GM13976 (cell line): Measurements from ENCODE around the gene BCL3.

ENCODE experiments used
- DNase-seq: peaks from one replicate; pipeline ENCODE4 v3.0.0; 2012; ENCODE audit warnings: low spot score
- CTCF ChIP-seq: IDR thresholded peaks from 2 replicates; pipeline ENCODE4 v1.5.1; 2012; ENCODE audit warnings: borderline replicate concordance, mild to moderate bottlenecking; ENCODE audit not compliant: insufficient read depth; ENCODE audit errors: extremely low read depth, missing control alignments, control extremely low read depth
- in situ Hi-C: fragments of 300-500 bp; cut with MboI; formaldehyde crosslinking; loops from one replicate; pipeline ENCODE4 v1.12.0; 2022; ENCODE audit warnings: low sequenced_read_pairs, mixed read lengths, inconsistent platforms; ENCODE audit not compliant: unreplicated experiment

BCL3 gene

GRCh38 chr19:44799627-44800346 lies 51.3 kb downstream of the BCL3 start:
- in situ Hi-C loops, result no loop called here
- no peak for DNase-seq
- TF ChIP-seq CTCF, result no peak

GRCh38 chr19:44800461-44800860 lies 52.0 kb downstream of the BCL3 start:
- peak; percentile 94 for DNase-seq
- in situ Hi-C loops, result no loop called here
- TF ChIP-seq CTCF, result peak; percentile 99

GRCh38 chr19:44803442-44804428 lies 55.2 kb downstream of the BCL3 start:
- TF ChIP-seq CTCF, result no peak
- DNase-seq, result no peak

GRCh38 chr19:44806291-44806690 lies 57.8 kb downstream of the BCL3 start:
- no peak for DNase-seq
- TF ChIP-seq CTCF, result no peak
- in situ Hi-C loops, result no loop called here

More at GRCh38 chr19:44803442-44804428, 55.2 kb downstream of the BCL3 start:
- in situ Hi-C loops, result no loop called here

GRCh38 chr19:44807162-44807561 lies 58.7 kb downstream of the BCL3 start:
- no peak for DNase-seq
- no peak for TF ChIP-seq CTCF
- in situ Hi-C loops, result no loop called here

GRCh38 chr19:44807652-44808462 lies 59.3 kb downstream of the BCL3 start:
- DNase-seq, result peak; percentile 70
- TF ChIP-seq CTCF, result peak; percentile 38
- in situ Hi-C loops, result no loop called here
